OCI-LY7 (cell line): ENCODE data around the gene PATL1.

Source experiments
- CTCF ChIP-seq: fragments of 200-600 bp; sonication (generic); conservative IDR thresholded peaks from 2 replicates; pipeline ENCODE4 v1.5.1; 2014; ENCODE audit warnings: mild to moderate bottlenecking, antibody characterized with exemption, low read length, moderate library complexity, mixed read lengths
- EZH2phosphoT487 ChIP-seq: fragments of 200-600 bp; sonication (generic); IDR thresholded peaks from 2 replicates; pipeline ENCODE4 v1.6.1; 2018; ENCODE audit warnings: low read depth, borderline replicate concordance, mild to moderate bottlenecking, mixed run types, antibody characterized with exemption, low read length, moderate library complexity, mixed read lengths

GRCh38 chr11:59676205-59676604 lies 7.4 kb upstream of the PATL1 start:
- TF ChIP-seq CTCF (no peak), EZH2phosphoT487 (no peak)
